GM13976 (cell line): Measurements from ENCODE around the gene KLHL21.
A peak's percentile ranks its signal among the peaks of the same experiment; 100 is the strongest.
"Not testable (repeated sequence)": the region's sequence is repeated elsewhere in the genome, so short reads cannot be mapped to it uniquely, and the experiment has no call there.

ENCODE experiments used
- DNase-seq: peaks from one replicate; pipeline ENCODE4 v3.0.0; 2012; ENCODE audit warnings: low spot score
- CTCF ChIP-seq: IDR thresholded peaks from 2 replicates; pipeline ENCODE4 v1.5.1; 2012; ENCODE audit warnings: borderline replicate concordance, mild to moderate bottlenecking; ENCODE audit not compliant: insufficient read depth; ENCODE audit errors: extremely low read depth, missing control alignments, control extremely low read depth
- in situ Hi-C: fragments of 300-500 bp; cut with MboI; formaldehyde crosslinking; loops from one replicate; pipeline ENCODE4 v1.12.0; 2022; ENCODE audit warnings: low sequenced_read_pairs, mixed read lengths, inconsistent platforms; ENCODE audit not compliant: unreplicated experiment

KLHL21 gene

GRCh38 chr1:6603238-6603914, 707 bp upstream of the KLHL21 start:
- DNase-seq: peak; percentile 61
- TF ChIP-seq CTCF: no peak
- in situ Hi-C loops: no loop called here

DNA sequence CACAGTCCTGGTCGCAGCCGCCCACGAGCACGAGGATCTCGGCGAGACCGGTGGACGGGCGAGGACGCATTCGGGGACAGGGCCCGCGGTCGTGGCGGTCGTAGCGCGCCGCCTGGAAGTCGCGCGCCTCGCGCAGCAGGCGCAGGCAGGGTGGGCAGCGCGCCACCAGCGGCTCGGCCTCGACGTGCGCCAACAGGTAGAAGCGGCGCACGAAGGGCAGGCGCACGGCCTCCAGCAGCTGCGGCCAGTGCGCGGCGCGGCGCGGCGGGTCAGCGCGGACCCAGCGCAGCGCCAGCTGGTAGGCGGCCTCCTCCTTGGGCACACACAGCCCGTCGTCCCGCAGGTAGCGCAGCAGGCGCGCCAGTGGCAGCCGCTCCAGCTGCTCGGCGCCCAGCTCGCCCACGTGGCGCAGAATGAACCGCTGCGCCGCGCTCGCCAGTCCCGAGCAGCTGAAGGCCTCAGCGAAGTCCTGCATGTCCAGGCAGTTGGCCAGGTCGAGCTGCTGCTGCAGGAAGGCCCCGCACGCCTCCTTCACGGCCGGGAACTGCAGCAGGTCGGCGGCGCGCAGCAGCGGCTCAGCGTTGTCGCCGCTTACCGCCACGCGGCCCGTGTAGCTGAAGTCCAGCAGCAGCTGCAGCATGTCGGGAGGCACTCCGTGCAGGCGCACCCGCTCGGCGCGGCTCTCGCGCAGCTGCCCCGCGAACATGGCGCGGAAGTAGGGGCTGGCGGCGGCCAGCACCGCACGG, 573 bp downstream of the KLHL21 start:
- peak; percentile 77 for DNase-seq
- in situ Hi-C loops: no loop called here

DNA sequence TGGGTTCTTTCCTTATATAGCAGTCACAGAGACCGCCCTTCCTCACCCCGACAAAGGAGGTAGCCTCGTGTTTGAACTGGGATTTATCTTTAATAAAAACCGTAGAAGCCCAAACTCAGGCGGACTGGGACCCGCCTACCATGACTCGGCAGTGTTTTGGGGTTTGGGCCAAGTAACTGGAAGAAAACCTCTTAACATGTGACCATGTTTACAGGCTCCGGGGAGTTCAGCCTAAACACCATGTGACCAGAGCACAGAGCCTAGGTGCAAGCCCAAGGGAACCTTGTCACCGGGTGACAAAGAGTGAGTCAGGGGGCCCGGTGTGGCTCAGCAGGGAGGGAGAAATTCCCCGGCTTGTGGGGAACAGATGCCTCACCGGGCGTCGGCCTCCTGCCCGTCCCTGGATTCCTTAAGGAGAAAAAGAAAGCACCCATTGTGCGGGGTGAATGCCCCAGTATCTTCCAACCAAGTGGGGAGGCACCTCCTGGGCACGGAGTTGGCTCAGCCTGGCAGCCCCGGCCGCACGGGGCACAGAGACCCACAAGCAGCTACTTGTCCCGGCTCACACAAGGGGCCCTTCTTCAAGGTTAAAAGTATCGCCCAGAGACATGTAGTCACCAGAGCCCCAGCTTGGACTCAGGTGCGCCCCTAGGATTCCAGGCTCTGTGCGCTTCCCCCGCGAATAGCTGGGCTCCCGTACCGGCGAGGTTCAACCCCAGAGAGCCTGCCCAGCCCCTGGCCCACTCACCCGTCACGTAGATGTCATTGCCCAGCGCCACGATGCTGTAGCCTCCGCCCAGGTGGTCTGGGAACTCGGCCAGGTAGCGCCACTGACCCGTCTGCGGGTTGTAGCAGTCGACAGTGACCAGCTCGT, 1.4 kb downstream of the KLHL21 start:
- peak; percentile 77 for DNase-seq
- in situ Hi-C loops: no loop called here
- no peak for TF ChIP-seq CTCF

More for the DNA sequence above, 573 bp downstream of the KLHL21 start:
- TF ChIP-seq CTCF: no peak

- no peak for TF ChIP-seq CTCF
- DNase-seq: no peak
- in situ Hi-C loops: no loop called here
These were observed 2.1 kb downstream of the KLHL21 start for GRCh38 chr1:6600410-6601048.

- DNase-seq, in situ Hi-C loops: not testable (repeated sequence)
These were observed 2.7 kb downstream of the KLHL21 start for GRCh38 chr1:6599991-6600390.

DNA sequence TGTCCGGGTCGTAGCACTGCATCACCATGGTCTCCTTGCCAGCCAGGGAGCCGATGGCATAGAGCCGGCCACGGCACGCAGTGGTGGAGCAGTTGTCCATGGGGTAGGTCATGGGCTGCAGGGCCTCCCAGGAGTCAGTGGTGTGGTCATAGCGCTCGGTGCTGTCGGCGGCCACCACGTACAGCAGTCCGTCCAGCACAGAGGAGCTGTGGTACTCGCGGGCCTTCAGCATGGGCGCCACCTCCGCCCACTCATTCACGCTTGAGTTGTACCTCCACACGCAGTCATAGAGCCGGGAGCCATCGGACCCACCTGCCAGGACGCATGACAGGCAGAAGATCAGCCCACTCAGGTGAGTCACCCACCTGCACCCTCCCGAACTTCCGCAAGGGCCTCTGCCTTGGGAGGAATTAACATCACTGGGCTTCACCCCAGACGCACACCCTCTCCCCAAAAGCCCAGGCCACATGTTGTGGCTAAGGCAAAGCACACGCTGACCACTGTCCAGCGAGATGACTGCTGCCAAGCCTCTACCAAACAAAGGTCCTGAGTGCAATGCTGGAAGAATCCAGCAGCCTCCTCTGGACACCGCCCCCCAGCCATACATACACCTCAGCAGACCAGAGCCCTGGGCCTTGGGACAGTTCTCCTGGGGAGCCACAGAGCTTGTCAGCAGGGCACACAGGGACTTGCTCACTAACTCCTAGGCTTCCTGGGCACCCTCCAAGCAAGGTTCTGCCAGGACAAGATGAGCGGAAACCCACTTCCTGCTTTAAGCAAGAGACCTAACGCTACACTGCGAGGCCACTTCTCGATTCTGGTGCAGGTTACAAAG, 3.3 kb downstream of the KLHL21 start:
- in situ Hi-C loops: no loop called here
- no peak for DNase-seq
- TF ChIP-seq CTCF: no peak
